Measurements from ENCODE around the gene CNGA2.

DNA sequence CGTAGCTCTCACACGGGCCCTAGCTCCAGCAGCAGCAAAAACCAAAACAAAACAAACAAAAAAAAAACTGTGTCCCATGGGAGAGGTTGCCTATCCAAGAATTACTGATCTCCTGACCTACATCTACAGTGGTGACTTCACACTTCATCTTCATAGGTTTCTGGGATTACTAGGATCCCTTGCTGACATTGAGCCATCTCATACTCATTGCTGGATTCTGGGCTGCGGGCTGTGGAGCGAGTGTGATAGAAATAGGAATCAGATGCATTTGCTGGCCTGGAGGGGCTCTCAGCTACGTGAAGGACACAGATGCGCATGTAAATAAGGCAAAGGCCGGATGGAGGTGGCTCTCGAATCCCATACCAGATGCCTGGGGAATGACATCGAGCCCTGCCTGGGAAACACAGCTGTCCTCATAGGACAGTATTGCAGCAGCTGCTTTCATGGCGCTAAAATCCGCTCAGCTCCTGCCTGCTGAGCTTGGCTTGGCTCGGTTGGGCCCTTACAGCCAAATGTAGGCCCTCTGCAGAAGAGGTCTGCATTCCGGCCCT lies 41.7 kb downstream of the CNGA2 start:
- TF ChIP-seq GATA3 (IDR thresholded peaks at IDR 0.05; ENCODE audit: low read depth, low read length) (no peak), GATA2 (IDR thresholded peaks at IDR 0.05; ENCODE audit: low read depth, low read length) (no peak)
